ENCODE results near the gene MAPK8IP2. TPM values are rescaled to one million over a fixed set of nuclear protein-coding genes. Genes with fewer than 3 reads are reported as not detected.
A peak's percentile ranks its signal among the peaks of the same experiment; 100 is the strongest.

MAPK8IP2 gene
- total and polyA plus RNA-seq, 2 of the 4 experiments (the other 2 are of a cell fraction), result under 0.01 to 0.14 TPM

DNA sequence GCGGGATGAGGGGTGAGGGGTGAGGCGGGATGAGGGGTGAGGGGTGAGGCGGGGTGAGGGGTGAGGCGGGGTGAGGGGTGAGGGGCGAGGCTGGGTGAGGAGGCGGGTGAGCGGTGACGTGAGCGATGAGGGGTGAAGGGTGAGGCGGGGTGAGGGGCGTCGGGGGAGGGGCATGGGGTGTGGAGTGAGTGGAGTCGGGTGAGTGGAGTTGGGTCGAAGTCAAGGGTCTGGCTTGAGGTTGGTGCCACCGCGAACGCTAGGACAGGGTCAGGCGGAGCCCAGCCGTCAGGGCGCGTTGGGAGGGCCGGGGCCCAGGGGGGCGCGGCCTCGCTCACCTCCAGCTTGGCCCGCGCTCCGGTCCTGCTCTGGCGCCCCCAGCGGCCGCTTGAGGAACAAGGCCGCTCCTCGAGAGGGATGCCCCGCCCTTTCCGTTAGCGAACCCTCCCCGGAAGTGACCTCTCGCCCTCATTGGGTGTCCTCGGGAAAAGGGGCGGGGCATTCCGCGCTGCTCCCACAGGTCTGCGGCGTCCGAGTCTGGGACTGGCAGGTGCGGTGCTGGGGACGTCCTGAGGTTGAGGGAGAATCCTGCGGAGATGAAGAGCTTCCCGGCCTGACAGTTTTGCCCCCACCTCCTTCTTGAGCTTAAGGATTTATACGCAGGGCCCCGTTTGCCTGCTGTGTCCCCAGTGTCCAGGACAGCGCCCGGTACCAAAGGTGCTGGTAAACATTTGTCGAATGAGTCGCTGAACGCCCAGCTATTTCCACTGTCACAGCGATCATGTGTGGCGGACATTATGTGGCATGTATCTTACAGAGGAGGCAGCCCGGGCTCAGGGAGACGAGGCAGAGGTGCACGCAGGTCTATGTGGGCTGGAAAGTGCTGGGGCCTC, 37.8 kb upstream of the MAPK8IP2 start, which contains the start of gene SYCE3:
TSS of gene SYCE3 (minus strand) at position 397 of the 890 bp plus-strand sequence. CDS start 6,514 bp downstream, outside the sequence.
- Histone ChIP-seq H2BK20ac (ENCODE audit: low read depth, low read length) (no peak within 1 kb of the TSS), H3K9ac (ENCODE audit: low read depth, low read length) (peak within 1 kb of the TSS; percentile 48), H3K9me1 (ENCODE audit: insufficient read depth, low read length) (0 out of 2 replicates have a peak, but pooled peaks cover 4% of the 10 kb centered on the region), H4K8ac (ENCODE audit: low read depth in 2 of 2, low read length in 2 of 2) (peak within 1 kb of the TSS; percentile 65 to 97), H3K14ac (replicated peaks; ENCODE audit: low read depth, low read length) (peak within 1 kb of the TSS; percentile 22; the same call in 1 of the 2 replicates), H4K5ac (ENCODE audit: low read depth, low read length) (peak within 1 kb of the TSS; percentile 86), H2BK120ac (ENCODE audit: low read depth, low read length) (0 out of 2 replicates have a peak within 1 kb of the TSS, but pooled peaks have one; percentile 67), H3K23ac (ENCODE audit: low read depth, low read length) (no peak within 1 kb of the TSS; the same call in 1 of the 2 replicates), H3K56ac (ENCODE audit: extremely low read depth, insufficient read depth, low read length) (no peak within 1 kb of the TSS; the same call in 1 of the 2 replicates), H2AFZ (replicated peaks; ENCODE audit: low read length, poor library complexity) (peak within 1 kb of the TSS; percentile 98), H2AK9ac (replicated peaks; ENCODE audit: low read depth, low read length, poor library complexity) (peak within 1 kb of the TSS; percentile 85), H3K27me3 (ENCODE audit: control insufficient read depth, insufficient read depth, low read length) (peaks cover 27% of the 10 kb centered on the region), H3K18ac (ENCODE audit: low read depth, low read length) (no peak within 1 kb of the TSS), H3K4me1 (ENCODE audit: control insufficient read depth, insufficient read depth, low read length) (no peaks in the 10 kb centered on the region), H3K4ac (ENCODE audit: low read depth, low read length) (peak within 1 kb of the TSS; percentile 6; the same call in 1 of the 2 replicates), H2BK5ac (ENCODE audit: low read depth, low read length, poor library complexity, severe bottlenecking) (peak within 1 kb of the TSS; percentile 60), H3K36me3 (ENCODE audit: control insufficient read depth, insufficient read depth, low read length) (no peaks in the 10 kb centered on the region), H3K4me2 (ENCODE audit: low read depth, low read length) (peak within 1 kb of the TSS; percentile 97), H3K79me1 (ENCODE audit: low read depth in 1 of 2, low read length in 2 of 2) (no peaks in the 10 kb centered on the region), H4K91ac (ENCODE audit: insufficient read depth, low read depth, low read length) (peak within 1 kb of the TSS; percentile 49; the same call in 1 of the 2 replicates), H2BK15ac (ENCODE audit: low read depth, low read length) (no peak within 1 kb of the TSS; the same call in 2 of the 3 replicates), H3K4me3 (ENCODE audit: insufficient read depth, low read depth, low read length) (peak within 1 kb of the TSS; percentile 63), H3K27ac (ENCODE audit: insufficient read depth, low read length) (no peak within 1 kb of the TSS; the same call in 1 of the 2 replicates), H2AK5ac (ENCODE audit: low read depth, low read length) (0 out of 2 replicates have a peak within 1 kb of the TSS, but pooled peaks have one; percentile 34), H4K20me1 (ENCODE audit: insufficient read depth, low read length) (no peaks in the 10 kb centered on the region), H3K9me3 (ENCODE audit: control insufficient read depth, insufficient read depth, low read length) (no peaks in the 10 kb centered on the region)
- WGBS, 2 experiments (ENCODE audit: extremely low coverage in 2 of 2, insufficient read length in 1 of 2), result 1% methylated on average over 34 of the region's 61 CpGs; no CpG with 5 or more reads in 1 of the 2 experiments
- DNase-seq (peak; percentile 78), ATAC-seq (ENCODE audit: low read depth) (peak; percentile 100)
- no TSS peak for BruUV-seq (replicated peaks)
- intact Hi-C loops (cut with micrococcal nuclease) (no loop called here), dilution Hi-C loops (cut with HindIII; ENCODE audit: low sequenced_read_pairs, unreplicated experiment) (no loop called here), in situ Hi-C loops (cut with MboI; ENCODE audit: low sequenced_read_pairs) (no loop called here)
- no peak; the same call in 1 of the 2 replicates for TF ChIP-seq MXI1 (IDR thresholded peaks at IDR 0.05; ENCODE audit: borderline replicate concordance, low read depth, low read length)
- peak; percentile 35 for TF ChIP-seq SMC3 (IDR thresholded peaks at IDR 0.05; ENCODE audit: low read depth, low read length)
- peak; percentile 57 for TF ChIP-seq RAD21 (IDR thresholded peaks at IDR 0.05; ENCODE audit: low read length)
- TF ChIP-seq MAZ (IDR thresholded peaks at IDR 0.05; ENCODE audit: borderline replicate concordance, low read depth, low read length), result peak; percentile 96
- peak; percentile 87 for TF ChIP-seq CTCF (conservative IDR thresholded peaks at IDR 0.05; ENCODE audit: low read depth, low read length)
- ChIA-PET CTCF (interaction anchor here (0.5 to 1.9 kb wide), 7 partner anchors 9 to 742 kb away, joined by 3 to 8 read pairs (median 4); partner anchors contain the start of genes LMF2, NCAPH2 and SCO2), POLR2A (ENCODE audit: unreplicated experiment) (interaction anchor here (1.0 kb wide), 1 partner anchor 37 kb away, joined by 3 read pairs; no protein-coding TSS in a partner anchor)
